Right lobe of liver (tissue), 4 donors: ENCODE data around the gene GRIK2.

Experiments
- POLR2A ChIP-seq: fragments of 450-650 bp; IDR thresholded peaks from one replicate; pipeline ENCODE4 v1.6.1; 2017; ENCODE audit warnings: antibody characterized with exemption, mild to moderate bottlenecking
- TF ChIP-seq, protein P1 (sequence below), 4 donors: fragments of 200-600 bp in 3 of 4; fragments of 450-650 bp in 1 of 4; IDR thresholded peaks; one replicate each; pipeline versions ENCODE4 v1.5.1 to v1.8.0; 2016 to 2022; ENCODE audit warnings: antibody characterized with exemption in 4 of 4, mild to moderate bottlenecking in 2 of 4
- donor health status: DM: no; HTN: no; CAD: no.
- donor health status: DM: no; HTN: no; CAD: no.
- donor health status: DM: no; HTN: yes; CAD: no.

DNA sequence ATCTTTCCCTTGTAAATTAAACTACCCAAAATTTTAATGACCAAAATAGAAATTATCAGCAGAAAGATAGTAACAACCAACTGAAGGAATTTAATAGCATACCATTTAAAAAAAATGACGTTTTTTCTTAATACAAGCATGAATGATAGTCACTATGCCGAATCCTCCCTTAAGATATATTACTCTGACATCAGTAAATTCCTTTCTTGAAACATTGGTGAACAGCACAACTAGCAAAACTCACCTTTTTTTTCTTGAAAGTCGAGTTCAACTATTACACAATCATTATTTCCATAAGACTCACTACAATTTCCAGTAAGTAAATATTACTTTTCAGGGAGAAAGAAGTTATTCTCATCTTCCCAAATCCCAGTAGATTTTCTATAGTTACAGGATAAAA lies 433.2 kb downstream of the GRIK2 start:
- TF ChIP-seq, protein P1, sequence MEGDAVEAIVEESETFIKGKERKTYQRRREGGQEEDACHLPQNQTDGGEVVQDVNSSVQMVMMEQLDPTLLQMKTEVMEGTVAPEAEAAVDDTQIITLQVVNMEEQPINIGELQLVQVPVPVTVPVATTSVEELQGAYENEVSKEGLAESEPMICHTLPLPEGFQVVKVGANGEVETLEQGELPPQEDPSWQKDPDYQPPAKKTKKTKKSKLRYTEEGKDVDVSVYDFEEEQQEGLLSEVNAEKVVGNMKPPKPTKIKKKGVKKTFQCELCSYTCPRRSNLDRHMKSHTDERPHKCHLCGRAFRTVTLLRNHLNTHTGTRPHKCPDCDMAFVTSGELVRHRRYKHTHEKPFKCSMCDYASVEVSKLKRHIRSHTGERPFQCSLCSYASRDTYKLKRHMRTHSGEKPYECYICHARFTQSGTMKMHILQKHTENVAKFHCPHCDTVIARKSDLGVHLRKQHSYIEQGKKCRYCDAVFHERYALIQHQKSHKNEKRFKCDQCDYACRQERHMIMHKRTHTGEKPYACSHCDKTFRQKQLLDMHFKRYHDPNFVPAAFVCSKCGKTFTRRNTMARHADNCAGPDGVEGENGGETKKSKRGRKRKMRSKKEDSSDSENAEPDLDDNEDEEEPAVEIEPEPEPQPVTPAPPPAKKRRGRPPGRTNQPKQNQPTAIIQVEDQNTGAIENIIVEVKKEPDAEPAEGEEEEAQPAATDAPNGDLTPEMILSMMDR (IDR thresholded peaks at IDR 0.05) = no peak
- TF ChIP-seq POLR2A = no peak
